Measurements from ENCODE around the gene SLC49A3. TPM values are rescaled to one million over a fixed set of nuclear protein-coding genes. Genes with fewer than 3 reads are reported as not detected.
"Not testable (repeated sequence)": the region's sequence is repeated elsewhere in the genome, so short reads cannot be mapped to it uniquely, and the experiment has no call there.

SLC49A3 gene
- total RNA-seq, 2 experiments from 2014 or later, result 1.1 to 1.3 TPM

DNA sequence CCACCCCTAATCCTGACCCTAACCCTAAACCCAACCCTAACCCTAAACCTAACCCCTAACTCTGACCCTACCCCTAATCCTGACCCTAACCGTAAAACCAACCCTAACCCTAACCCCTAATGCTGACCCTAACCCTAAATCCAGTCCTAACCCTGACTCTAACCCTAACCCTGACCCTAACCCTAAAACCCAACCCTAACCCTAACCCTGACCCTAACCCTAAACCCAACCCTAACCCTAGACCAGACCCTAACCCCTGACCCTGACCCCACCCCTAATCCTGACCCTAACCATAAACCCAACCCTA lies 16.0 kb upstream of the SLC49A3 start:
- CTCF ChIA-PET, result interaction anchor here (0.6 kb wide), 1 partner anchor 497 kb away, joined by 3 read pairs; no protein-coding TSS in a partner anchor
- POLR2A ChIA-PET, result no interaction called here

DNA sequence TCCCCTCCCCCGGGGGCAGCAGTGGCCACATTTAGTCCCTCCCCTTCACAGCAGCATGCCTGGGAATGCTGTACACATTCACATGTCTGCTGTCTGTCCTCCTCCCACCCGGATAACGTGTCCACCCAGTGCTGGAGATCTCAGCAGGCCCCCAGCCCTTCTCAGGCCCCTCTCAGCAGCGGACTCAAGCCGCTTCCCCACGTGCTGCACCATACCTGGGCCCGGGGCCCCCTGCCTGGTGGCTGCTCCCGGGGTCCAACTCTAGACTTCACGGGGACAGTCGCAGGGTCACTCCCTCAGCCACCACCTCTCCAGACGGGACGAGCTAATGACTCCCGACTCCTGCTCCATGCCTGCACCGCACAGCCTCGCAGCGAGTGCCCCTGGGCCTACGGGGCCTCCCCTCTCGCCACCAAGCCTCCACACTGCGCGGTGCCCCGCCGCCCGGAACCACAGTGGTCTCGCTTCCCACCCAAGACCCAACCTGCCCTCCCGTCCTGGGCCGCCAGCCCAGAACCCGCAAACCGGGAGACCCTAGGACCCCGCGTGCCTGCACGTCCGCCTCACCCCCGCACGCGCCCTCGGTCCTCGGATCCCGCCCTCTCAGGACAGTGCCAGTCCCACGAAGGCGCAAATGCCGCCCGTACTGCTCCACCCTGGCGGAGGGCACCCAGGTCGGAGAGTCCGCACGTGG lies 15.4 kb upstream of the SLC49A3 start:
- ChIA-PET POLR2A (no interaction called here), CTCF (no interaction called here)

DNA sequence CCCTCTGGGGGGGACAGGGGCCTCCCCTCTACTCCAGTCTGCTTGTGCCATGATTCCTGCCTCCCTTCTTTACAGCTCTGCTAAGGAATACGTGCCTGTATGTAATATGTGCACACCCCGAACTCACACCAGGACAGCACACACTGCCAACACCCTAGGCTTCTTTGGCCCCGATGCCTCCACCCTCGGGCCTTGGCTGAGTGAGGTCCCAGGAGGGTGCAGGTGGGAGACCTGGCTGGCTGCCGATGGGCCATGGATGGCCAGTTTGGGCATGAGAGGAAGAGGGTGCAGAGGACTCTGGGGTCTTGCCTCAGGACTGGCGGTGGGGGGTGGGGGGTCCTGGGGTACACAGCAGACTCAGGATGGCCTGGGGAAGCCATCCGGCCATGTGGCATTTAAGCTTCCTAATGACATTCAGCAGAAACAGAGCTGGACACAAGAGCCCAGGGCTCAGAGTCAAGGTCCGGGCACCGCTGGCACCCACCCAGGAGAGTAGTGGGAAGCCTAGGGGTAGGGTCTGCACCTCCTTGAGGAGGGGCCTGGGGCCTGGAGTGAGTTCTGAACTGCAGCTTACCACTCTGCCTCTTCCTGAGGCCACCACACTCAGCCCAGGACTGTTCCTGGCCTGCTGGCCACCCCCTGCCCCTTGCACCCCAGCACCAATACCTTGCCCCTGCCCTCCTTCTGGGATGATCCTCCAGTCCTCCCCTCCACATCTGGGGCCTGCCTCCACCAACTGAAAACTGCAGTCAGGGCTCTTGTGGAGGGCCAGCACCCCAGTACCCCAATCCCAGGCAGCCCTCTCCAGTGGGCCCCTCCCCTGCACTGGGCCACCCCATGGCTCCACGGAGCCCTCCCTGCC lies 14.6 kb upstream of the SLC49A3 start:
- CTCF ChIA-PET, result no interaction called here
- POLR2A ChIA-PET, result no interaction called here

DNA sequence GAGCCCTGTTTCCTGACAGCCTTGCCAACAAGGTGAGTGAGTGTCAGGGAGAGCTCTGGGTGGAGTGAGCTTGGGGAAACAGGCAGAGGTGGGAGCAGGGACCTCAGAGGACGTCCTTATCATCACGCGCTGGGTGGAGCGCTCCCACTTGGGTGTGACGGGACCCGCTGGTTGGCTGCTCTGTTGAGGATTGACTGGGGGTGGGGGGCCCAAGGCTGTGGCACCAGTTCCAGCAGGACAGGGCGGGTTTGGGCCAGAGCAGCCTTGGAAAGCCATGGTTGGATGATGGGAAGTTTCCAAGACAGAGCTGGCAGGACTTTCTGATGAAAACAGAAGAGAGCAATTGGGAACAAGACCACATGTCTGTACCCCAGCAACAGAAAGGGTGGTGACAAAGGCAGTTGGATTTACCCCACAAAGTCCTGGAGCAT lies 13.7 kb upstream of the SLC49A3 start:
- ChIA-PET CTCF (no interaction called here), POLR2A (no interaction called here)

DNA sequence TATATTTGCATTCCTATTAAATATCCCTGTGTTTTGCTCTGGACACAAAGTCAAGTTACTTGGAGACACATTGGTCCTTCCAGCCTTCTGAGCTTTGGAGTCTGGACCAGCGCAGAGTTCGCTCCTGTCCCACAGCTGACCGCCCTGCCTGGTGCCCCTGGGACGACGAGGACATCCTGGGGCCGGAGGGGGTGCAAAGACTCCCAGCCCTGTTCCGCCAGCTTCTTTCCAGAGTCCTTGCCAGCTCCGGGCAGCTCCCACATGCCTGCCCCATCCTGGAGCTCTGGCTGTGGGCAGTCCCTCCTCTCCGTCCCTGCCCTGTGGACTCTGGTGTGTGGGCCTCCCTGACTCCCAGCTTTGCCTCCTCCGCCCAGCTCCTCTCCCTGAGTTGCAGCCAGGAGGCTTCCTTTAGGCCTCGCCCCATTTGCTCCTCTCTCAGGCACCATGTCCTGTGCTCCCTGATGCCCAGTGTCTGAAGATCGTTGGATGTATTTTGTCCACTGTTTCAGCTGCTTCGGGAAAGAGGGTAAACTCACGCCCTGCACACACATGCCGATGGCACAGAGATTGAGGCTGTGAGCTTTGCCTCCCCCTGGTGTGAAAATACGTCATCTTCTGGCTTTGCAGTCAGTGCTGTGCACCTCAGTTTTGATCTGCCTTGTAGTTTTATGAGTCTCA lies 11.8 kb upstream of the SLC49A3 start:
- POLR2A ChIA-PET, result no interaction called here
- CTCF ChIA-PET, result interaction anchor here (1.4 kb wide), 1 partner anchor 14 kb away, joined by 3 read pairs; no protein-coding TSS in a partner anchor

DNA sequence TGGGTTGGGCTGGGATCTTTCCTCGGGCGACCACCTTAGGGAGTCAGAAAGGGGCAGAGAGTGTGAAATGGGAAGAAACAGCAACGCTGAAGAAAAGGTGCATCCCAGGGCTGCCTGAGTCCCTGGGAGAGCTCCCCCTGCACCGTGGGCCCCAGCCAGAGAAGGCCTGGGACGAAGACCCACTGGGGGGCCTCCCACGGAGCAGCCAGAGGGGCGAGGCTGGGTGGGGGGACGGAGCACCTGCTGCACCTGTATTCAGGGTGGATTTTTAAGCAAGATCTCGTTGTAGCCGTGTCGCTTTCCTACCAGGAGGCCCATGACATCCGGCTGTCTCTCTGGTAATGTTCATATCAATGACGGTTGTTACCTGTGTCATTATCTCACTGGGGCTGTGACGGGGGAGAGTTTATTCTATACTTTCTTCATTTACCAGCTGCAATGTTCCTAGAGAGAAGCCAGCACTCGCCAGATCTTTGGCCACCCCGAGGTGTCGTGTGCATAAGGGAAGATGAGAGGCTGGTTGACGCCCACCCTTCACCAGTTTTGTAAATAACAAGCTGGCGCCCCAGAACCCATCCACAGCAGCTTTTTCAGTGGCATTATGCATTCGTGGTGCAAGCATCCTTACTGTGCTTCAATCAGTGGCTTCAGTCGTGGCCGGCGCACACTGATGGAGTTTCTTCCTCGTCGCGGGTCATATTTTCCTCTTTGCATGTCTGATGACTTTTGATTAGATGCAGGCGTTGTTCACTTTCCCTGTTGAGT lies 11.0 kb upstream of the SLC49A3 start:
- POLR2A ChIA-PET, result no interaction called here
- CTCF ChIA-PET, result no interaction called here

DNA sequence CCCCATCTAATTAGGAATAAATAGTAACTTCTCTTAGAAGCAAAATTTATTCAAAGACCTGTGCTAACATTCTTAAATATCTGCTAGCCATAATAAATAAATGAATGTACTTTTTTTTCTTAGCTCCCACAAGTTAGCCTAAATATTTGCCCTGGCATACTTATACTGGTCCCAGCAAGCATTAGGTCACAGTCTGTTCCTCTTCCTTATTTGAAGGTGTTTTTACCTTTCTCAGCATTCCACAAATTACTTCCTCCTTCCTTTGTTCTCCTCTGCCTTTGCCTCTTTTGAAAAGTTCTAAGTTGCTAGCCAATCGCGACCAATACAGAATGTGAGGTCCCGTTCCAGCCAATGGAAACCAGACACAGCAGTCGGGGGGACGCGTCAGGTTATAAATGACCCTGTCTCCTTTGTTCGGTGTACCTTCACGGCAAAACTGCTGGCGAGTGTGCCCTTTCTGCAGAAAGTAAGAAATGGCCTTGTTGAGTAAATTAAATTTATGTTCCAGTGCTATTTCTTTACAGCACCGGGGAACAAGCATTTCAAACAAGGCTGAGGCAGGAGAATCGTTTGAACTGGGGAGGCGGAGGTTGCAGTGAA lies 5.5 kb upstream of the SLC49A3 start:
- CTCF ChIA-PET, result not testable (repeated sequence)

DNA sequence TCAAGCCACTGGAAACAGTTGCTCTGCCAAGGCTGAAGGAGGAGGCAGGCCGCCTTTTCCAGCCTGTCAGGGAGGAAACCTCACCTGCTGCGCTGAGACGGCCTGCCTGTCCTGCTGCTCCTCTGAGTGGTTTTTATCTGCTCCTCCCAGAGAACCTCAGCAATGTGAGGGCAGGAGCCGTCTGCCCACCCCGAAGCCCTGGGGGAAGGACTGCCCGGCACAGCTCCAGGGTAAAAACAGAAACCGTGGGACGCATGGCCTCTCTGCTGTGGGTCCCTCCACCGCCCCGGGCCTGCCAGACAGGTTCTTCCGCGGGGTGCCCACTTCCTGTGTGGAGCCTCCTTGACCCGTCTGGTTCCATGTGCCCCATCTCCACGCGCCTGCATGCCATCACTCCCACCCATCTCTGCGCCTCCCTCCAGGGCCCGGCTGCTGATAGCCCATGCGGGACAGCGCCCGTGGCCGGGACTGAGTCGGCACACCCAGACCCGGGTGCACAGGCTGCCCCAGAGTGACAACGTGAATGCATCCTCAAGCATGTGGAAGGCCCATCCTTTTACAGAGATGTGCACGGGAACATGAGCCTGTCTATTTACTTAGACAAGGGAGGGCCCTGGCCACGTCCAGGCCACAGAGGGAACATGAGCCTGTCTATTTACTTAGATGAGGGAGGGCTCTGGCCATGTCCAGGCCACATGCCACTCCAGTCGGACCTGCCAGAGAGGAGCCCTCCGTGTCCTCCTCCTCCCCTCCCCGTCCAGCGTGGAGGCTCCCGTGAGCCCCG lies 4.0 kb upstream of the SLC49A3 start:
- ChIA-PET CTCF (no interaction called here), POLR2A (no interaction called here)

More for the DNA sequence above, 5.5 kb upstream of the SLC49A3 start:
- POLR2A ChIA-PET, result not testable (repeated sequence)

DNA sequence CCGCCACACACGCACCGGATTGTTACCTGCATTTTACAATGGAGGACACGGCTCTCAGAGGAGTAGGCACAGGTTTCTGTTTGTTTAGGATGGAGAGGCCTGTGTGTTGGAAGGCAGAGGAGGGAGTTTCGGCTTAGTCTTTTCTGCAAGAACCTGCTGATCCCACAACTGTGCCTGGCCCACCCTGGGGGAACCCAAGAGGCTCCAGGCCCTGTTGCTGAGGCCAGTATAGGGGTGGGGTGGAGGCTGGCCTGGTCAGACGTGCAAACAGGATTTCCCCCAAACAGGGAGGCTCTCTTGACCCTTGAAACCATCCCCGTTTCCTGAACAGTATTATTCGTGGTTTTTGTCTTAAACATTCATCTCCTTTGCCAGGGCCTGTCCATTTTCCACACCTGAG lies 772 bp upstream of the SLC49A3 start:
- POLR2A ChIA-PET, result no interaction called here
- CTCF ChIA-PET, result no interaction called here

DNA sequence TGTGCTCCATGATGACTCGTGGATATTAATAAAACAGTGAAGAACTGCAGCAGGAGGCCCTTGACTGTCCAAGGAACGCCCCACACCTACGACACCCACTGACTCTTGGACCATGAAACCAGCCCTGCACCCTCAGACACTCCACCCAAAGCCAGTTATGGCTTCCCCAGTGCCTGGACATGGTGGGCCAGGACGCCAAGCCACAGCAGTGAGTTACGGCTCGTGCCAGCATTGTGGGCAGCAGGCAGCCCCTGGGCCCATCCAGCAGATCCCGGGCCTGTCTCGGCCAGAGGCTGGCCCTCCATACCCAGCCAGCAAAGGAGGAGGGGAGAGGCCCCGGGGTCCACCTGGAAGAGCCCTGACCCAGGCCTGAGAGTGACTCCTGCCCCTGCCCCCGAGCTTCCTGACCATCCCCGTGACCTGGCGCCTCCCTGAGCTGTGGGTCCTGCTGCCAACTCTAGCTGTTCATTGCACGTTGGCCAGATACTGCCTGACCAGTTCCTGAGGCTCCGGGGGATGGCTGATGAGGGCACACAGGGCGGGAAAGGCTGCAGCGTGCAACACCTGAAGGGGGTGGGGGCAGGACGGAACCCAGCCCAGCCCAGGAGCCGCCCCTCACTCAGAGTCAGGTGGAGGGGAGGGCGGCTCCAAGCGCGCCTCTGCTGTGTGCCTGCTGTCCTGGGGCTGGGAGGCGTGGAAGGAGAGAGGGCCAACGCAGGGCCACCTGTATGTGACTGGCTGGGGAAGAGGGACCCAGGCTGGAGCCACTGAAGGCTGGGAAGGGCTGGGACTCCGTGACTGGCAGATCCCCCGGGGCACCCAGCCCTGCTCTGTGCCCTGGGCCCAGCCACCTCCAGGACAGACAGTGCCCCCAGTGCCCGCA lies 739 bp downstream of the SLC49A3 start:
- ChIA-PET POLR2A (no interaction called here), CTCF (interaction anchor here (0.6 kb wide), 1 partner anchor 11 kb away, joined by 3 read pairs; no protein-coding TSS in a partner anchor)

DNA sequence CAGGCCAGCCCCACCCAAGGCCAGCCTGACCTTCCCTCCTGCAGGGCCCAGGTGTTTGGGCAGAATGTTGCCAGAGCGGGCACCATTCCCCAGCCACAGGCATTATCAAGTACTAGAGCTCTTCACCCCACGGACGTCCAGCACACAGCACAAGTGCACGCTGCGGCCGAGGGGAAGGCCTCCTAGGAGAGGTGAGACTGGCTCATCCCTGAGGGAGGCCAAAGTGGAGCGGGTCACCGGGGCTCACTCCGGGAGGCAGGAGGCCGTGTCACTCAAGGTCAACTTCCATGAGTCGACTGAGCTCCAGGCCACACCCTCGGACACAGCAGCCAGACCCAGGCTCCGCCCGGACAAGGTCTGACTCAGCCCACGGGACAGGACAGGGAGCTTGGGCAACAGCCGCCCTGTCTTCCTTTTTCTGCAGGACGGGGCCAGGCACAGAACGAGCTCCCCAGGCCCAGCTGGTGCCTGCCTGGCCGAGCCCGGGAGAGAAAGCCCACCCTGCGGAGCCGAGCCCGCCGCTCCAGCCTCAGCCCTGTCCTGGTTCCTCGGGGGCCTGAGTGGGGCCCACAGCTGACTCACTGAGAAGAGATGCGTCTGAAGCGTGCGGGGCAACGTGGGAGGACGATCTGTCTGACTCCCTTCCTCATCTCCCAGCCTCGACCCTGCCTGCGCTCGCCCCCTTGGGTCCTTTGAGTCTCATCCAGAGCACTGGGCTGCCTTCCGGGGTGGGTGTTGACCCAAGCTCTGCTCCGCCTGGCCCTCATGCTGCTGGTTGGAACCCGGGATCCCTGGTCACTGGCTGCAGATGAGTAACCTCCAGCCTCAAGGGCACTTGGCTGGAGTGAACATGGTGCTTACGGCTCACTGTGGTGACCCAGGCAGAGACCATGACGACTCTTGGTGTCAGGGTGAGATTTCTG lies 1.6 kb downstream of the SLC49A3 start:
- ChIA-PET CTCF (interaction anchor here (0.6 to 1.3 kb wide), 2 partner anchors 12 to 14 kb away, joined by 3 read pairs; no protein-coding TSS in a partner anchor), POLR2A (no interaction called here)

DNA sequence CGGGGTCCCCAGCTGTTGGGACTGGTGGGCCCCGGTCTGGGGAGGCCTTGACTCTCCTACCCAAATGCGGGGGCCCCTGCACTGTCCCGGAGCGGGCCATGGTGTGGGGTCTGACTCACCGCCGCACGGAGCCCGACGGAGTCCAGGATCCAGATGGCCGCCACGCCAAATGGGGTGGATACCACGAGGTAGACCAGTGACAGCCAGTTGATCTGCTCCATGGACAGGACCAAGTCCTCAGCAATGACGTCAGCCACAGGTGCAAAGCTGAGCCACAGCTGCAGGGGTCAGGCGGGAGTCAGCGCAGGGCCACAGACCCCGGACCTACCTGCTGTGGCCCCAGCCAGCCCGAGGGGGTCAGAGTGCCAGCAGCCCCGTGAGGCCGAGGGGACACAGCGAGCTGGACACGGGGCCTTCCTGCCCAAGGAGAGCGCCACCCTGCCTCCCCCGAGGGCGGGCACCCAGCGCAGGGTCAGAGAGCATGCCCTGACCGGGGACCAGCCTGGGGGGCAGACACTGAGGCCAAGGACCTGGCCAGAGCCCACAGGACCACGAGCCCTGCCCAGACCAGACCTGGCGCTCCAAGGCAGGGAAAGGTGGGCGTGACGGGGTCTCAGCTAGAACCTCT lies 2.4 kb downstream of the SLC49A3 start:
- ChIA-PET CTCF (interaction anchor here (1.3 kb wide), 1 partner anchor 15 kb away, joined by 3 read pairs; no protein-coding TSS in a partner anchor), POLR2A (no interaction called here)

DNA sequence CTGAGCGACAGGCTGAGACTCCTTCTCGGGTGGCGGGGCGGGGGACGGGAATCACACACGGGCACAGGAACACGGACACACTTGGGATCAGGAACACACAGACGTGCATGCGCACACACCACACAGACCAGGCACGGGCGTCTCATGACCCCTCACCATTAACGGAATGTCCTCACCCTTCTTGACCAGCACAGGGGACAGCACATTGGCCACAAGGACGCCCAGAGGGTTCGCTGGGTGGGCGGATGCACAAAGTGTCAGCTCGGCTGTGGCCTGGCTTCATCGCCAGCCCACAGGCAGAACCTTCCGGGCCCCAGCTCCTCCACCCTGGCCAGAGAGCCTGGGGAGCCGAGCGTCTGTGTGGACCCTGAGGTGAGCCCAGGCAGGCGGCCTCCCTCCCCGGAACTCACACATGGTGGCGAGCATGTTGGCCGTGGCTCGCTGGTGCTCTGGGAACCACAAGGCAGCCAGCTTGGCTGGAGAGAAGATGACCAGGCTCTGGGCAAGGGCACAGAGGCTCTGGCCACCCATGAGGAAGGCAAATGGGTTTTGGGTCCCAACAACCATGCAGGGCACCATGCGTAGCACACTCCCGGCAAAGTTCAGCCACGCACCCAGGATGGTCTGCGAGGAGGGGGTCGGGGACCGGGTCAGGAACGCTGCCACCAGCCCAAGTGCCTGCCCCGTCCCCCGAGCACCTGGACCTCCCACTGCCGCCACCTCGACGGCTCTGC lies 3.1 kb downstream of the SLC49A3 start:
- CTCF ChIA-PET, result no interaction called here
- POLR2A ChIA-PET, result no interaction called here

DNA sequence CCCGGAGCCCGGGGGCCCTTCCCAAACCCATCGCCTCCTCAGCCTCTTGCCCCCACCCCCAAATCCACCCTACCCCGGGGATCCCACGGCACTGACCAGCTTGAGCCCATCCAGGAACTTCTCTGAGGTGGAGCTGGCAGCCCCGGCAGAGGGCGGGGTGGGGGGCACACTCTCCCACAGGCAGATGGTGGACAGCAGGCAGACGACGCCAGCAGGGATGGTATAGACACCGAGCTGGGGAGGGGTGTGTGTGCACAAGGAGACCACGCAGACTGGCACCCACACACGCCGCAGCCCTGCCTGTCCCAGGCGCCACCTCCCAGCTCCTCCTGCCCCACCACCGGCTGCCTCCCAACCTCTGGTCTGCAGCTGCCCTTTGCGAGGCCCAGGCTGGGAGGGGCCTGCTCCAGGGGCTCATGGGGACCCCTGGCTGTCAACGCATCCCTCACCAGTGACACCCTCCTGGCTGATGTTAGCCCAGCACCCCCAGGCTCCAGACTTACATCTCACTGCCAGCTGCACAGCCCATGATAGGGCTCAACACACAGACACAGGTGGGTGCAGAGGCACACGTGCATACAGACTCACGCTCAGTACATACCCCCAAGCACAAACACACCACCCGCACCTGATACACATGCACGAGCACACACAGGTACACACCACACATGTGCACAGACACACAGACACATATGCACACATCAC lies 4.2 kb downstream of the SLC49A3 start:
- POLR2A ChIA-PET, result no interaction called here
- CTCF ChIA-PET, result interaction anchor here (0.6 to 1.5 kb wide), 2 partner anchors 10 to 172 kb away, joined by 3 to 9 read pairs; partner anchors contain the start of genes ATP5ME and MYL5
